Mononuclear cell (primary cell): Measurements from ENCODE around the gene ENOX1. TPM values are rescaled to one million over a fixed set of nuclear protein-coding genes. Genes with fewer than 3 reads are reported as not detected.

Source experiments
- H3K27me3 ChIP-seq: 2 replicates; pipeline ENCODE4 v1.6.0; 2011; ENCODE audit warnings: low read length, control low read depth; ENCODE audit not compliant: insufficient read depth
- H3K4me1 ChIP-seq: 2 replicates; pipeline ENCODE4 v1.5.1; 2011; ENCODE audit warnings: mild to moderate bottlenecking, low read length, control low read depth; ENCODE audit not compliant: insufficient read depth
- H3K4me3 ChIP-seq: 2 replicates; pipeline ENCODE4 v1.5.1; 2011; ENCODE audit warnings: mild to moderate bottlenecking, low read length, moderate library complexity
- H3K9me3 ChIP-seq: 2 replicates; pipeline ENCODE4 v1.5.1; 2011; ENCODE audit warnings: low read depth, mild to moderate bottlenecking, control low read depth, low read length
- total RNA-seq: library from RNA; depleted of rRNA; stranded (reverse); fragments of >200 nt; gene quantifications from one replicate; pipeline ENCODE4 v1.2.3, GENCODE V29; 2012

The ENOX1 gene
- total RNA-seq, 1 donor = under 0.01 TPM

DNA sequence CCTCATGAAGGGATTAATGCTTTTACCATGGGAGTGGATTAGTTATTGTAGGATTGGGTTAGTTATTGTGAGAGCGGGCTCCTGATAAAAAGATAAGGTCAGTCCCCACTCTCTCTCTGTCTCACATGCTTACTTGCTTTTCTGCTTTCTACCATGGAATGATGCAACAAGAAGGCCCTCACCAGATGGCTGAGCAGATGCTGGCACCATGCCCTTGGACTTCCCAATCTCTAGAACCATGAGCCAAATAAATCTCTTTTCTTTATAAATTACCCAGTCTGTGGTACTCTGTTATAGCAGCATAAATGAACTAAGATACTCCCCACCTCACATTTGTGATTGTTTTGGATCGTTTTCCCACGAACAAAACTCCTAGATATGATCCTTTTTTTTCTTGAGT is 409.6 kb downstream of the ENOX1 start:
- Histone ChIP-seq H3K9me3 (no peaks in the 10 kb centered on the region), H3K4me3 (no peak overlapping the region), H3K27me3 (no peaks in the 10 kb centered on the region), H3K4me1 (peaks cover 42% of the 10 kb centered on the region)

GRCh38 chr13:43376596-43376995 is 410.2 kb downstream of the ENOX1 start:
- no peak overlapping the region for H3K4me3 ChIP-seq
- H3K9me3 ChIP-seq = no peaks in the 10 kb centered on the region
- H3K27me3 ChIP-seq = no peaks in the 10 kb centered on the region
- peaks cover 42% of the 10 kb centered on the region for H3K4me1 ChIP-seq

- no peaks in the 10 kb centered on the region for H3K9me3 ChIP-seq
- peaks cover 42% of the 10 kb centered on the region for H3K4me1 ChIP-seq
- H3K27me3 ChIP-seq = no peaks in the 10 kb centered on the region
- no peak overlapping the region for H3K4me3 ChIP-seq
Measured at GRCh38 chr13:43375797-43376465, 410.8 kb downstream of the ENOX1 start.

DNA sequence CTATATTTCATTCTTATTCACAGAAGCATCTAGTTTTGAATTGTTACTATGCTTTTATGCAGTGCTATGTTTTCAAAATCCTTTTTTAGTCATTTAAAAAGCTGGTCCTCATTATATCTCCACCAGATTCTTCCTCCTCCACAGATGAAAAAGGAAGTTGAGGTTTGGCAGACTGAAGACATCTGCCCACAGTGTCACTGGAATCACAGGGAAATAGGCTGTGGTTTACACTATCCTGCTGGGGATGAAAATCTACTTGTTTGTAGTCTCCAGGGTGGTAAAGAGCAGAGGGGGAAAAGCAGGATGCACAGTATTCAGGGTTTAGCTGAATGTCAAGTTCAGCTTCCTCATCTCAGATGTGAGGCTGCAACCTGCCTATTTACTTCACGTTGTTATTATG is 412.2 kb downstream of the ENOX1 start:
- H3K4me1 ChIP-seq = peaks cover 42% of the 10 kb centered on the region
- H3K9me3 ChIP-seq = no peaks in the 10 kb centered on the region
- no peak overlapping the region for H3K4me3 ChIP-seq
- H3K27me3 ChIP-seq = no peaks in the 10 kb centered on the region

DNA sequence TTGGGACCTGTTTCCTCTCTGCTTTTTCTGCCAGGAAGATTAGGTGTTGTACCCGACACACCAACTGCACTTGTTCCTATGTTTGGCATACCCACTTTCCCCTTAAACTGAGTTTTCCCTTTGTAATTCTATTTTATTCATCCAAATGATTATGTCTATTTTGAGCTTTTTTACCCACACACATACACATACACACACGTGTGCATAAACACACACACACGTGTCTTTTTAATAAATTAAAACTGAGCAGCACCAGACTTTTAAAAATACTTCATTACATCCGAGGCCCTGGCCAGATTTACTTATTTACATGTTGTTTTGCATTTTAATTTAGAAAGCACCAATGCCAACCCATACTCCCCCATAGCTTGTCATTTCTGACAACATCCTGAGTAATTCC is 413.4 kb downstream of the ENOX1 start:
- Histone ChIP-seq H3K4me1 (peaks cover 42% of the 10 kb centered on the region), H3K4me3 (no peak overlapping the region), H3K9me3 (no peaks in the 10 kb centered on the region), H3K27me3 (no peaks in the 10 kb centered on the region)

DNA sequence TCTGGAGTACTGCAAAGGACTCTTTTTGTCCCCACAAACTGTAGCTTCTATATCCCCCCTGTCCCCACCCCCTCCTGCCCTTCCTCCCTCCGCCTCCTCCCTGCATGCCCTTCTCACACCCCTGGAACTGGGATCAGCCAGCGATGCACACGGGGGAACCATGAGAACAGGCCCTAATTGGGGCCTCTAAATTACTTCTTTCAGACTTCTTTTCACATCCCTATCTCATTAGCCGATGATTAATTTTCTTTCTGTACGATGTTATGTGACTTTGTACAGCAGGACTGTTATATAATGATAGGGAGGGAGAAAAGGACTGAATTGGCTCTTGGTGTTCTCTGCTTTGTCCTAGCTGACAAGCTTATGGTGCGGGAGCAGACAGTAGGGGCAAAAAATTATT is 415.9 kb downstream of the ENOX1 start:
- Histone ChIP-seq H3K4me1 (peaks cover 27% of the 10 kb centered on the region), H3K27me3 (no peaks in the 10 kb centered on the region), H3K9me3 (no peaks in the 10 kb centered on the region), H3K4me3 (no peak overlapping the region)

- Histone ChIP-seq H3K27me3 (no peaks in the 10 kb centered on the region), H3K9me3 (no peaks in the 10 kb centered on the region), H3K4me1 (peaks cover 12% of the 10 kb centered on the region), H3K4me3 (no peak overlapping the region)
Measured at GRCh38 chr13:43369319-43369718, 417.5 kb downstream of the ENOX1 start.

GRCh38 chr13:43368003-43368402 is 418.8 kb downstream of the ENOX1 start:
- H3K9me3 ChIP-seq = no peaks in the 10 kb centered on the region
- no peak overlapping the region for H3K4me3 ChIP-seq
- no peaks in the 10 kb centered on the region for H3K27me3 ChIP-seq
- peaks cover 8% of the 10 kb centered on the region for H3K4me1 ChIP-seq

- H3K27me3 ChIP-seq = no peaks in the 10 kb centered on the region
- H3K4me1 ChIP-seq = peaks cover 11% of the 10 kb centered on the region
- H3K9me3 ChIP-seq = no peaks in the 10 kb centered on the region
- H3K4me3 ChIP-seq = no peak overlapping the region
Measured at GRCh38 chr13:43365039-43365344, 421.8 kb downstream of the ENOX1 start.

DNA sequence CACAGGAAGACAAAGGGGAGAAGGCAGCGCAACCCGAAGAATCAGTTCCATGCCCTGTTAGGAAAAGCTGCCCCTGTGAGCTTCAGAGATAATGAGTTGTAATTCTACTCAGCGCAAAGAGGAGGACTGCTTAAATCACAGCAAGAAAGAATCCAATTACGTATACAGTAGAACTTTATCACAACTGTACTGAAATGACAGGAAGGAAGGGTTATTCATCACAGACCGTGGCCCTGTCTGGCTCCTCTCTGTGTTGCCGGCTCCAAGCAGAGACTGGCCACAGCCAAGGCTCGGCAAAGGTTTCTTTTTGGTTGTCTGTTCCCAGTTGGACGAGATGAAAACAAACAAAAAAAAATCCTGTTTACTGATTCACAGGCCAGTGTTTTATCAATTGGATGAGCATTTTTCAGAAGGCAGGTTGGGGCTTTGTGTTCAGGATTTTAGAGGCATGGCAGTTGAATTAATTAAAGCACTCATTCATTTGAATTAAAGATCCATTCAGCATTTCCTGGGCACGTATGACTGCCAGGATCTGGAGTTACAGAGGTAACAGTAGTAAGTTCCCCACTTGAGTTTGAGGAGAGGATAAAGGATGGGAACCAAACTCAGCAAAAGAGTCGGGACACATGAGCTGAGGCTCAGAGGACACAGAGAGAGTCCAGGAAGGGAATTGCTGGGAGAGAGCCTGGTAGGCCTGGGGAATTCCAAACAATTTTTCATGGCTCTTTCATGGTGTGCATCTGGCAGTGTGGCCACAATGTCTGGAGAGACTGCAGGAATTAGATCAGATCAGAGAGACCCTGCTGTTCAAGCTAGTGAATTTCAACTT is 422.3 kb downstream of the ENOX1 start:
- Histone ChIP-seq H3K9me3 (no peaks in the 10 kb centered on the region), H3K4me3 (no peak overlapping the region), H3K27me3 (no peaks in the 10 kb centered on the region), H3K4me1 (peaks cover 15% of the 10 kb centered on the region)

DNA sequence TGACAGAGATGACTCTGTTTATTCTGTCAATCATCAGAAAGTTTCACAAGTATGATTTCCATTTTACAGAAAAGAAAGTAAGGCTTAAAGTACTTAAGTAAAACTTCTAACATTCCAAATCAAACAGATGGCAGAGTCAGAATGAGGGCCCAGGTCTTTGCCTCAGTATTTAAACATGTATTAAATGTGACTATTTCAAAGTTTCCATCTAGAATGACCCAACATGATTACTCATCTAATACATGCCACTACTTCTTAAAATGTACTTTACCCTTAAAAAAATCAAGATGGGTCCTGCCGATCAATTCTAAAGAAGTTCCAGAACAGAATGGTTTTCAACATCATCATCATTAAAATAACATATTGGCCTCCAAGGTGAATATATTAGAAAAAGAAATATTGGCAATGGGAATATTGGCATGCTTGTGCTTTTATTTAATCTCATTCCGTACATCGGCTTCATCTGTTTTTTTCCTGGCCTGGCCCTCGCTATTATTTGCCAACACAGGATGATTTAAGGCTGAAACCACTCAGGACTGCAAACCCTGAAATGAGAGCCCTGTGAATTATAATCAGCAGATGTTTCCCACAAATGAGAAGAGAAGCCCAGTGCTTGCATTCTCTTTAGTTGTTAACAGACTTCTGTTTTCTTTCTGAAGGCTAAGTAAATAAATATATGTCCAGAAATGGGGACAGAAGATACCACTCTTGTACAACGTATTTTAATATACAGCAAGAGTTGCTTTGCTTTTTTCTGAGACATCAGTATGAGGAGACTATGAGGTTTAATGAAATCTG is 423.4 kb downstream of the ENOX1 start:
- Histone ChIP-seq H3K4me1 (peaks cover 15% of the 10 kb centered on the region), H3K9me3 (no peaks in the 10 kb centered on the region), H3K4me3 (no peak overlapping the region), H3K27me3 (no peaks in the 10 kb centered on the region)

DNA sequence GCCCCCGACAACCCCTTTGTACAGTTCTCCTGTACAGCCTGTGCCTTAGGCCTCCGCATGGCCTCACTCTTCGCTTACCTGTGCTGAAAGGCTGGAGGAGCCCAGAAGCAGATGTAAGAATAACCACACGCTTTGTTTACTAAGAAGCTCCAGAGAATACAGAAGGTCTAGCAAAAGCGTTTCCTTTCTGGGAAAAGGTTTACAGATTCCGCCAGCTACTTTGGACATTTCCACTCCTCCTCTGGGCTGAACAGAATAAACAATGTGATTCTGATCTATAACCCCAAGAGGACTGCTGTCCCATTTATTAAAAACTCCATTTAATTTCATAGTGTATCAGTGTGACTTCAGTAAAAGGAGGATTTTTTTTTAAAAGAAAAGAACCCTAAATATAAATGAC is 424.2 kb downstream of the ENOX1 start:
- Histone ChIP-seq H3K9me3 (no peaks in the 10 kb centered on the region), H3K4me1 (peaks cover 18% of the 10 kb centered on the region), H3K4me3 (no peak overlapping the region), H3K27me3 (no peaks in the 10 kb centered on the region)

GRCh38 chr13:43360892-43361610 is 425.7 kb downstream of the ENOX1 start:
- Histone ChIP-seq H3K9me3 (no peaks in the 10 kb centered on the region), H3K27me3 (no peaks in the 10 kb centered on the region), H3K4me1 (peaks cover 33% of the 10 kb centered on the region), H3K4me3 (no peak overlapping the region)

DNA sequence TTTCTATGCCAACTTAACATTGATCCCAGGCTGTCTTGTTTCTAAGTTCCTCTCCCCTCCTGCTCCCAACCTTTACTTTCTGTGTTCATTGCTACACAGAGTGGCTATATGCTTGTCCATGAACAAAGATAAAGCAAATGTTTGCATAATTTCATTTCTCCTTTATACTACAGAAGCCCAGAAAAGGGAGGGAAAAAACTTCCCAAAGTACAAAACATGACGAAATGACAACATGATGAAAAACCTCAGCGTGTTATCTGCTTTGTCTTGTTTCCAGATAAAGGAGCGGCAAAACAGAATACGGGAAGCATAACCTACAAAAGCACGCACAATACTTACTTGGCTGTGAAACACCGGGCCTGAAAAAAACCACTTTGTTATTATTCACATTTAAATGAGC is 426.6 kb downstream of the ENOX1 start:
- no peaks in the 10 kb centered on the region for H3K27me3 ChIP-seq

GRCh38 chr13:43359536-43359935 is 427.2 kb downstream of the ENOX1 start:
- Histone ChIP-seq H3K27me3 (no peaks in the 10 kb centered on the region), H3K9me3 (no peaks in the 10 kb centered on the region), H3K4me1 (peaks cover 33% of the 10 kb centered on the region), H3K4me3 (no peak overlapping the region)

More for the DNA sequence above, 426.6 kb downstream of the ENOX1 start:
- Histone ChIP-seq H3K4me3 (no peak overlapping the region), H3K9me3 (no peaks in the 10 kb centered on the region), H3K4me1 (peaks cover 33% of the 10 kb centered on the region)
